GM12878 (cell line): ENCODE results near the gene TTI1. TPM values are rescaled to one million over a fixed set of nuclear protein-coding genes. Genes with fewer than 3 reads are reported as not detected.

ENCODE experiments used
- ATAC-seq: fragments of 200-7000 bp; cut with Tn5 transposase; 3 replicates; pipeline ENCODE4 v1.9.1; 2020; ENCODE audit warnings: mild to moderate bottlenecking, moderate library complexity
- BruUV-seq: library from RNA; stranded (reverse); fragments of 400-500 nt; replicated peaks from 2 replicates; lab custom pipeline; 2021; lab: Mats Ljungman, UMichigan
- CTCF ChIA-PET: fragments of 300-600 bp; sonication (Branson Sonifier 250); formaldehyde crosslinking; extraction: SDS; loops from one replicate; lab custom pipeline; 2021; ENCODE audit warnings: inconsistent platforms; lab: Yijun Ruan, JAX
- POLR2A ChIA-PET: fragments of 350-600 bp; formaldehyde crosslinking; extraction: SDS; loops from one replicate; lab custom pipeline; 2021; ENCODE audit warnings: inconsistent platforms; lab: Charles Lee
- RAD21 ChIA-PET: fragments of 300-600 bp; sonication (Branson Sonifier 250); formaldehyde crosslinking; loops from one replicate; lab custom pipeline; 2023; ENCODE audit warnings: antibody characterized with exemption; ENCODE audit not compliant: unreplicated experiment; lab: Charles Lee
- SMC1A ChIA-PET: fragments of 300-600 bp; sonication (Branson Sonifier 250); formaldehyde crosslinking; loops from one replicate; lab custom pipeline; 2023; ENCODE audit not compliant: unreplicated experiment, uncharacterized antibody; lab: Charles Lee
- DNase-seq: peaks from one replicate; pipeline ENCODE4 v3.0.0-alpha.2; 2011; ENCODE audit warnings: low read depth, low spot score
- FAIRE-seq: peaks from 3 replicates; lab custom pipeline; 2011; peaks lifted over from hg19 to GRCh38; lab: Jason Lieb, UNC
- H2AFZ ChIP-seq: 2 replicates; pipeline ENCODE4 v1.6.0; 2011; ENCODE audit warnings: low read depth, low read length, control low read depth; ENCODE audit not compliant: control insufficient read depth
- H3K27ac ChIP-seq: 2 replicates; pipeline ENCODE4 v1.5.1; 2011; ENCODE audit warnings: control low read depth; ENCODE audit not compliant: control insufficient read depth, insufficient read depth
- H3K27me3 ChIP-seq, 2 experiments: replicated peaks in 1 of 2; 2 replicates each; pipeline versions ENCODE4 v1.6.0 to v1.6.1; 2011; ENCODE audit warnings: low read length in 1 of 2; ENCODE audit not compliant: control insufficient read depth in 2 of 2, insufficient read depth in 2 of 2
- H3K36me3 ChIP-seq, 2 experiments: 2 replicates each; pipeline ENCODE4 v1.5.1; 2011; ENCODE audit warnings: low read length in 1 of 2; ENCODE audit not compliant: control insufficient read depth in 2 of 2, insufficient read depth in 2 of 2
- H3K4me1 ChIP-seq: 2 replicates; pipeline ENCODE4 v1.6.1; 2011; ENCODE audit warnings: mild to moderate bottlenecking, low read length, moderate library complexity, mixed read lengths; ENCODE audit not compliant: control insufficient read depth, insufficient read depth
- H3K4me2 ChIP-seq: 2 replicates; pipeline ENCODE4 v1.6.0; 2011; ENCODE audit warnings: control low read depth; ENCODE audit not compliant: control insufficient read depth, insufficient read depth
- H3K4me3 ChIP-seq: fragments of 200-600 bp; sonication (generic); 2 replicates; pipeline ENCODE4 v1.5.1; 2016
- H3K79me2 ChIP-seq: 2 replicates; pipeline ENCODE4 v1.6.0; 2011; ENCODE audit warnings: low read length; ENCODE audit not compliant: control insufficient read depth, insufficient read depth
- H3K9ac ChIP-seq: 2 replicates; pipeline ENCODE4 v1.8.0; 2011; ENCODE audit warnings: low read length, control low read depth, mixed read lengths; ENCODE audit not compliant: control insufficient read depth, insufficient read depth
- H3K9me3 ChIP-seq: replicated peaks from 3 replicates; pipeline ENCODE4 v1.5.1; 2011; ENCODE audit warnings: mild to moderate bottlenecking, low read length; ENCODE audit not compliant: control insufficient read depth, insufficient read depth
- H4K20me1 ChIP-seq: 2 replicates; pipeline ENCODE4 v1.6.0; 2011; ENCODE audit not compliant: control insufficient read depth, insufficient read depth
- E4F1 ChIP-seq: fragments of 450-650 bp; IDR thresholded peaks from 2 replicates; pipeline ENCODE4 v1.6.1; 2018; ENCODE audit warnings: borderline replicate concordance, mild to moderate bottlenecking; ENCODE audit not compliant: partially characterized antibody
- NFXL1 ChIP-seq: fragments of 450-650 bp; IDR thresholded peaks from 2 replicates; pipeline ENCODE4 v1.6.1; 2017; ENCODE audit warnings: antibody characterized with exemption, mild to moderate bottlenecking, borderline replicate concordance
- POLR2A ChIP-seq: IDR thresholded peaks from 2 replicates; pipeline ENCODE4 v1.6.1; 2011; ENCODE audit warnings: low read depth, mild to moderate bottlenecking, low read length
- RB1 ChIP-seq: fragments of 450-650 bp; formaldehyde crosslinking; IDR thresholded peaks from 2 replicates; pipeline ENCODE4 v1.6.1; 2017; ENCODE audit warnings: mild to moderate bottlenecking, borderline replicate concordance
- SIN3A ChIP-seq: IDR thresholded peaks from 2 replicates; pipeline ENCODE4 v1.6.1; 2012; ENCODE audit warnings: low read depth, low read length, improper control_type of control experiment
- TCF12 ChIP-seq: IDR thresholded peaks from 2 replicates; pipeline ENCODE4 v1.6.1; 2011; ENCODE audit warnings: low read depth, mild to moderate bottlenecking, low read length
- TCF7 ChIP-seq: IDR thresholded peaks from 2 replicates; pipeline ENCODE4 v1.6.1; 2014; ENCODE audit warnings: antibody characterized with exemption, borderline replicate concordance
- ZBTB4 ChIP-seq: fragments of 450-650 bp; formaldehyde crosslinking; IDR thresholded peaks from 2 replicates; pipeline ENCODE4 v1.4.0; 2022; ENCODE audit warnings: mild to moderate bottlenecking, moderate library complexity
- ZNF217 ChIP-seq: fragments of 450-650 bp; IDR thresholded peaks from 2 replicates; pipeline ENCODE4 v1.6.1; 2017; ENCODE audit warnings: antibody characterized with exemption, mild to moderate bottlenecking
- ZNF24 ChIP-seq: fragments of 450-650 bp; IDR thresholded peaks from 2 replicates; pipeline ENCODE4 v1.6.1; 2017; ENCODE audit warnings: antibody characterized with exemption, mild to moderate bottlenecking
- WGBS: methylation state at CpG from one replicate; pipeline ENCODE4 v1.1.6; 2016; ENCODE audit warnings: low lambda C conversion rate; ENCODE audit not compliant: insufficient replicate concordance, insufficient coverage; ENCODE audit errors: missing lambda C conversion rate; 5-methylcytosine and 5-hydroxymethylcytosine counted together
- in situ Hi-C: fragments of 300-500 bp; cut with MboI; formaldehyde crosslinking; loops from 9 replicates; pipeline ENCODE4 v1.14.3; 2018; ENCODE audit warnings: mixed read lengths
- intact Hi-C: fragments of 100-400 bp; cut with micrococcal nuclease; formaldehyde crosslinking; loops from one replicate; pipeline ENCODE4 v1.14.2; 2022; ENCODE audit not compliant: unreplicated experiment
- polyA plus RNA-seq, 11 experiments: library from polyadenylated mRNA; depleted of rRNA in 4 of 11; unstranded in 6 of 11; stranded (reverse) in 5 of 11; fragments of >200 nt; fragmentation: Nextera tagmentation in 4 of 11; fragmentation: Illumina TruSeq in 1 of 11; extraction: Ambion mirVana in 4 of 11; extraction: Trizol in 1 of 11; gene quantifications; 1 replicate in 1 of 11; 2 replicates in 10 of 11; pipeline versions ENCODE4 v1.2.1 to v1.2.3, GENCODE V29; 2011 to 2016; ENCODE audit warnings: inconsistent platforms in 2 of 11, missing spikeins in 2 of 11, low read depth in 1 of 11
- total RNA-seq, 4 experiments: library from RNA; depleted of rRNA in 3 of 4; stranded (reverse); fragments of >200 nt in 3 of 4; fragmentation: Illumina TruSeq in 1 of 4; extraction: Trizol in 1 of 4; gene quantifications; 2 replicates each; pipeline versions ENCODE4 v1.2.1 to v1.2.3, GENCODE V29; 2013 to 2021

Gene TTI1
- total and polyA plus RNA-seq, 10 of the 15 experiments (the other 5 are each of a cell fraction or from before 2014, with no cell fraction given) = 5.3 to 44.6 (median 24.9) TPM

- TF ChIP-seq ZNF217 (no peak), TCF7 (no peak), NFXL1 (no peak), TCF12 (no peak), POLR2A (no peak), ZNF24 (no peak)
Measured at GRCh38 chr20:38082894-38083293, 49.6 kb upstream of the TTI1 start (continued).

DNA sequence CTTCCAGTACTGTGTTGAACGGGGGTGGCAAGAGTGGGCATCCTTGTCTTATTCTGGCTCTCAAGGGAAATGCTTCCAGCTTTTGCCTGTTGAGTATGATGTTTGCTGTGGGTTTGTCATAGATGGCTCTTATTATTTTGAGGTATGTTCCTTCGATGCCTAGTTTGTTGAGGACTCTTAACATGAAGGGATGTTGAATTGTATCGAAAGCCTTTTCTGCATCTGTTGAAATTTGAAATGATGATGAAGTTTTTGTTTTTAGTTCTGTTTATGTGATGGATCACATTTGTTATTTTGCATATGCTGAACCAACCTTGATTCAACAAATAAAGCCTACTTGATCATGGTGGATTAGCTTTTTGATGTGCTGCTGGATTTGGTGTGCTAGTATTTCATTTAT, 48.3 kb upstream of the TTI1 start:
- SMC1A ChIA-PET = interaction anchor here (0.9 to 12.3 kb wide), 4 partner anchors 7 to 140 kb away, joined by 5 to 166 read pairs (median 12); no protein-coding TSS in a partner anchor
- DNase-seq (no peak), ATAC-seq (no peak), FAIRE-seq (no peak)
- H3K79me2 ChIP-seq = peaks cover 12% of the 10 kb centered on the region
- H3K4me1 ChIP-seq = no peaks in the 10 kb centered on the region; the same call in 1 of the 2 replicates
- POLR2A ChIA-PET = interaction anchor here (0.6 to 2.0 kb wide), 3 partner anchors 12 to 48 kb away, joined by 4 read pairs; partner anchors contain the start of genes RPRD1B and TTI1
- H3K4me2 ChIP-seq = no peak overlapping the region
- peaks cover 11 to 17% of the 10 kb centered on the region in 2 experiments for H3K36me3 ChIP-seq
- intact Hi-C loops = no loop called here
- CTCF ChIA-PET = interaction anchor here (0.8 to 15.1 kb wide), 9 partner anchors 4 to 141 kb away, joined by 3 to 260 read pairs (median 3); no protein-coding TSS in a partner anchor
- WGBS = 35% methylated on average over 3 of the region's 3 CpGs
- no peak for TF ChIP-seq SIN3A
- TF ChIP-seq ZBTB4 (CRISPR knock-in tag) = no peak
- no peak for TF ChIP-seq RB1
- no peak for TF ChIP-seq E4F1
- H3K9me3 ChIP-seq = peaks cover 4% of the 10 kb centered on the region
- BruUV-seq = no TSS peak
- RAD21 ChIA-PET = interaction anchor here (1.1 to 1.5 kb wide), 2 partner anchors 8 to 24 kb away, joined by 3 to 6 read pairs; no protein-coding TSS in a partner anchor
- H3K27ac ChIP-seq = no peak overlapping the region
- H3K4me3 ChIP-seq = no peak overlapping the region
- no peak overlapping the region for H3K9ac ChIP-seq
- no peak overlapping the region for H2AFZ ChIP-seq
- in situ Hi-C loops = no loop called here
- no peaks in the 10 kb centered on the region for H4K20me1 ChIP-seq
- H3K27me3 ChIP-seq = no peaks in the 10 kb centered on the region
